Left colon (tissue), 2 donors: ENCODE results near the gene ATPAF1. TPM values are rescaled to one million over a fixed set of nuclear protein-coding genes. Genes with fewer than 3 reads are reported as not detected.
"Not testable (repeated sequence)": the region's sequence is repeated elsewhere in the genome, so short reads cannot be mapped to it uniquely, and the experiment has no call there.

ENCODE experiments used
- ATAC-seq: fragments of 200-7000 bp; cut with Tn5 transposase; one replicate; pipeline ENCODE4 v1.9.1; 2020; ENCODE audit warnings: mild to moderate bottlenecking, moderate library complexity
- DNase-seq, 2 donors: peaks; one replicate each; pipeline ENCODE4 v3.0.0-alpha.2; 2020
- intact Hi-C, 2 donors: fragments of 100-400 bp; cut with DNase I in 1 of 2; cut with micrococcal nuclease in 1 of 2; formaldehyde crosslinking; loops; one replicate each; pipeline versions ENCODE4 v1.11.2 to v1.14.0; 2022; cut with DNase I, micrococcal nuclease
- long read RNA-seq: library from polyadenylated mRNA; unstranded; transcript quantifications from one replicate; pipeline ENCODE4 v2.0.0, GENCODE V29; 2021
- total RNA-seq, 2 donors: library from RNA; stranded (reverse); fragmentation: NEBNext Ultra II Directional; extraction: Animal tissue kit (Norgen Biotek cat#: 25700); gene quantifications; one replicate each; pipeline ENCODE4 v1.2.1, GENCODE V29; 2021
- donor health status: DM: no; HTN: no; CAD: no.
- donor health status: DM: yes; HTN: yes; CAD: no.

Gene ATPAF1, protein sequence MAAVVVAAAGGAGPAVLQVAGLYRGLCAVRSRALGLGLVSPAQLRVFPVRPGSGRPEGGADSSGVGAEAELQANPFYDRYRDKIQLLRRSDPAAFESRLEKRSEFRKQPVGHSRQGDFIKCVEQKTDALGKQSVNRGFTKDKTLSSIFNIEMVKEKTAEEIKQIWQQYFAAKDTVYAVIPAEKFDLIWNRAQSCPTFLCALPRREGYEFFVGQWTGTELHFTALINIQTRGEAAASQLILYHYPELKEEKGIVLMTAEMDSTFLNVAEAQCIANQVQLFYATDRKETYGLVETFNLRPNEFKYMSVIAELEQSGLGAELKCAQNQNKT
- total RNA-seq = 10 to 100 TPM; 52.2 to 53.0 TPM
- long read RNA-seq, full-length matches to known transcripts = 142 of 155 reads
- long read RNA-seq, partial matches to known transcripts = 1 of 155 reads
- long read RNA-seq, other reads (novel, unspliced or antisense) = 12 of 155 reads

DNA sequence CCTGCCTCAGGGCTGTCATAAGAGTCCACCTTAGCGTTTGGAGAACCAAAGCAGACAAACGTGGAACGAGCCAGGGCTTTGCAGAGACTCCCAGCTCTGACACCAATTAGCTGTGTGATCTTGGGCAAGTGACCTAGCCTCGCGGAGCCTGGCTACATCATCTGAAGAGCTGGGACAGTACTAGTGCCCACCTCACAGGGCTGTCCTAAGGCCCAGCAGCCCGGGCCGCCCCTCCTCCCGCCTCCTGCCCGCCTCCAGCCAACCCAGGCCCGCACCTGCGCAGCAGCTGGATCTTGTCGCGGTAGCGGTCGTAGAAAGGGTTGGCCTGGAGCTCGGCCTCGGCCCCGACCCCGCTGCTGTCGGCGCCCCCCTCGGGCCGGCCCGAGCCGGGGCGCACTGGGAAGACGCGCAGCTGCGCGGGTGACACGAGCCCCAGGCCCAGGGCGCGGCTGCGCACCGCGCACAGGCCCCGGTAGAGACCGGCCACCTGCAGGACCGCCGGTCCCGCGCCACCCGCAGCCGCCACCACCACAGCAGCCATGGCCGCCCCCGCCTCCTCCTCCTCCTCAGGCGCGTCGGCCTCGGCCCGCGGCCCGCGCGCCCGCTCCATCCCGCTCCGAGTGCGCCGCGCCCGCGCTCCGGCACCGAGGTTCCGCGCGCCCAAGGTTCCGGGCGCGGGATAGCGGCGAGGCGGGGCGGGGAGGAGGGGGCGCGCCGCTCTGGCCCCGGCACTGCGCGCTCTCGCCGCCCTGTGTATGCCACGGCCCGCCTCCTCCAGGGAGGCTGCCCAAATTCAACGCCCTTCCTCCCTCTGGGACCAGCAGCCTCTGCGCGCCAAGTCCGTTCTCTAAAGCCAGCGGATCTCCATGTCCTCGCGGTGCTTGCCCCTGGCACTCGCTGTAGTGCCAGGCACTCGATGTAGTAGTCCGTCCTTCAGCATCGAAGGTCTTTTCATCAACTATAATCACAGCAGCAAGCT lies at the start of gene ATPAF1:
Gene ATPAF1, minus strand, starts transcription at position 583 of the 979 bp plus-strand sequence. Its CDS starts 42 bp downstream, at position 541.
- intact Hi-C loops = no loop called here
- DNase-seq (peak; percentile 72 to 80), ATAC-seq (peak; percentile 88)

DNA sequence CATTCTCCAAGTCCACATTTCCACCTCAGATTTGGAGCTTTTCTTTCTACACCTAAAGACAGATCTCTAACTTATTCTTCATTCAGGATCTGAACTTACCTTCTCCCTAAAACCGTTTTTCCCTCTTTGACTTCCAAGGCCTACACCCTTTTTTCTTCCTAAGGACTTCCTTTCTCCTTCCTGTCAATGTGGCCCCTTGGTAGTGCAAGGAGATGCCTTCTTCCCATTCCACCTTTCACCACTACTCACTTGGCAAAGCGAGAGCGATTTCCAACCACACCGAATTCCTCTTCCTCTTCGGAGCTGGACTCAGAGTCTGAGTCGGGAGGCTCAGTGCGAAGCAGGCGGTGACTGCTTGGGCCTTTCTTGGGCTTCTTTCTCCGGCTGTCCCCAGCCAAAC lies 49.5 kb upstream of the ATPAF1 start:
- DNase-seq (peak in 1 of 2 donors; percentile 14), ATAC-seq (no peak)
- intact Hi-C loops = no loop called here

DNA sequence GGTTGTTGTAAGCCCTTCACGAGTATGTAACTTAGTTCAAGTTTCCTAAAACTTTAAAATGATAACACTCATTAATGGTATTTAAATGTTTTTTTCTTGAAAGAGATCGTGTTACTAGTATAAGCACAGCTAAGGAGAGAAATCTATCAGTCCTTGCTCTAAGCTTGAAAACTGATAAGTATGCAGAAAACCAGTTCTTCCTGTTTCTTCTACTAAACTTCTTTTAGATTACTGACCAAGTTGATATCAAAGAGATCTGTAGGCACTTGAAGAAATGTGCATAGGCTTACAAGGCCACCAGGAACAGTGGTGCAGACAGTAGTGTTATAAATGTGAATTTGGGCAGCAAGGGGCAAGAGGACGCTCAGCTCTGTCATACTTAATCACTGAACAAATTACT lies 46.8 kb upstream of the ATPAF1 start:
- intact Hi-C loops = no loop called here
- ATAC-seq = no peak
- DNase-seq = no peak

DNA sequence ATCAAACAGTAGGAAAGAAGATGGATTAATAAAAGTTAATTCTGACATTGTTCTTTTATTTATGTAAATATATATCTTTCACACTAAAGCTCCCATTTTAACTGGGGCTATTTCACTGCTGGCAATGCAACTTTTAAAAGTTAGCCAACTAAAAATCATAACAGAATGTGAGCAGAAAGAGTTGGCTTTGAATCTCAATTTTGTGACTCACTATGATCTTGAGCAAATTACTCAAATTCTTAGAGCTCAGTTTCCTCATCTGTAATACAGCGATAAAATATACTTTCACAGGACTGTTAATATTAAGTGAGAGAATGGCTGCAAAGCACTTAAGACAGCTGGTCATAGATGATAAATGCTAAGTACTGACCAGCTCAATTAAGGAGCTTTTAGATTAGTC lies 40.0 kb upstream of the ATPAF1 start:
- intact Hi-C loops = no loop called here
- no peak for DNase-seq

DNA sequence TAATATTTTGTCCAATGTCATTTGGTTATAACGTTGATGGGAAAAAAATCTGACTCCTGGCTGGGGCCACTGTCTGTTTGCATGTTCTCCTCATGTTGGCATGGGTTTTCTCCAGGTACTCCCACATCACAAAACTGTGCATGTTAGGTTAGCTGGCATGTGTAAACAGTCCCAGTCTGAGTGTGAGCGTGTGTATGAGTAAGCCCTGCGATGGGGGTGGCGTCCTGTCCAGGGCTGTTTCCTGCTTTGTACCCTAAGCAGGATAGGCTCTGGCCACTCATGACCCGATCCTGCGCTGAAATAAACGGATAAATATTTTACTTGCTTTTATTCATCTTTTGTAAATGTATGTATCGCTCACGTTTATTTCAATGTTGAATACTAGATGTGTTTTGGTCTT lies 37.2 kb upstream of the ATPAF1 start:
- ATAC-seq (peak; percentile 59), DNase-seq (peak in 1 of 2 donors; percentile 54)
- intact Hi-C loops = no loop called here

More for the DNA sequence above, 40.0 kb upstream of the ATPAF1 start:
- ATAC-seq = no peak

DNA sequence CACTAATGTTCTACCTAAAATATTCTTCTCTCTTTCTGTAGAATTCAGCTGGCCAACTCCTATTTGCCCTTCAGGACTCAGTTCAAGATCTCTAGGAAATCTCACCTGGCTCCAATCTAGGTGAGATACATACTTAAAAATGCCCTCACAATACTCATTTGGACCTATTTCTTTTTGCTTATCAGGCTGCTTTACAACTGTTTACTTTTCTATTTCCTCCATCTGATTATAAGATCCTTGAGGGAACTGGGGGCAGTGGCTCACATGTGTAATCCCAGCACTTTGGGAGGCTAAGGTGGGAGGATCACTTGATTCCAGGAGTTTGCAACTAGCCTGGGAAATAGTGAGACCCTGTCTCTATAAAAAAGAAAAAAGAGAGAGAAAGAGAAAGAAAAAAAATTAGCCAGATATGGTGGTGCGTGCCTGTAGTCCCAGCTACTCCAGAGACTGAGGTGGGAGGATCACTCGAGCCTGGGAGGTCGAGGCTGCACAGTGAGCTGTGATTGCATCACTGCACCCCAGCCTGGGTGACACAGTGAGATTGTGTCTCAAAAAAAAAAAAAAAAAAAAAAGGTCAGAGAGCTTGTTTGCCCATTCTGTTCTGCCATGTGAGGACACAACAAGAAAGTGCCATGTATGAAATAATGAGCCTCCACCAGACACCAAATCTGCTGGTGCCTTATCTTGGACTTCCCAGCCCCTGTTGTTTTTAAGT lies 35.9 kb upstream of the ATPAF1 start:
- ATAC-seq = peak; percentile 78
- intact Hi-C loops = no loop called here
- DNase-seq = no peak

DNA sequence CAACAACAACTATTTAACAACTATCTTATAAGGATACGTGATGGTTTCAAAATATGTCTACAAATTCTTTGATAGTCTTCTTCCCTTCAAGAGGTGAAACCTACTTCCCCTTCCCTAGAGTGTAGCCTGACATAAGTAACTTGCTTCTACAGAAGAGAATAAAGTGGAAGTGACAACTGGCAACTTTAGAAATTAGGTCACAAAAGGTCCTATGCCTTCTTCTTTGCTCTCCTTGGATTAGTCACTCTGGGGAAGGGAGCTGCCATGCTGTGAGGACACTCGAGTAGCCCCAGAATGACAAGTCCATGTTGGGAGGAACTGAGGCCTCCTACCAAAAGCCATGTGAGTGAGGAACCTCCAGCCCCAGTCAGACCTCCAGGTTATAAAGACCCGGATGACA lies 31.5 kb upstream of the ATPAF1 start:
- no peak for ATAC-seq
- no peak for DNase-seq
- intact Hi-C loops = no loop called here

DNA sequence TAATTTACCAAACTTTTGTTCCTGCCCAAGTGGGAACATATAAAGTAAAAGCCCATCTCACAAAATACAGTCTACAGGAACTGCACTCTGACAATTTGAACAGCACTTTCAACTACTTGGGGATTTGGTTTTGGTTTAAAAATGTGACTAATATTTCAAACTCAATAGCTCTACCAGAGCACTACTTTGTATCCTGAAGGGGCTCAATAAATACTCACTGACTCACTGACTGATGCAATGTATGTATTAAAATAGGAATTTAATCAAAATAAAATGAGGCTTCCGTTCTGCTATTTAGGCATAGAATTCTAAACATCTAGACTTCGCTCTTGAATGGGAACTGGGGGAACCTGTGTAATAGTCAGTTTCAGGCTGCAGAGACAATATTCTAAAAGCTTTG lies 28.9 kb upstream of the ATPAF1 start:
- intact Hi-C loops = no loop called here
- no peak for DNase-seq
- ATAC-seq = no peak

DNA sequence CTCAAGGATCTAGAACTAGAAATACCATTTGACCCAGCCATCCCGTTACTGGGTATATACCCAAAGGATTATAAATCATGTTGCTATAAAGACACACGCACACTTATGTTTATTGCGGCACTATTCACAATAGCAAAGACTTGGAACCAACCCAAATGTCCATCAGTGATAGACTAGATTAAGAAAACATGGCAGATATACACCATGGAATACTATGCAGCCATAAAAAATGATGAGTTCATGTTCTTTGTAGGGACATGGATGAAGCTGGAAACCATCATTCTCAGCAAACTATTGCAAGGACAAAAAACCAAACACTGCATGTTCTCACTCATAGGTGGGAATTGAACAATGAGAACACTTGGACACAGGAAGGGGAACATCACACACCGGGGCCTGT lies 26.5 kb upstream of the ATPAF1 start:
- DNase-seq, intact Hi-C loops: not testable (repeated sequence)

DNA sequence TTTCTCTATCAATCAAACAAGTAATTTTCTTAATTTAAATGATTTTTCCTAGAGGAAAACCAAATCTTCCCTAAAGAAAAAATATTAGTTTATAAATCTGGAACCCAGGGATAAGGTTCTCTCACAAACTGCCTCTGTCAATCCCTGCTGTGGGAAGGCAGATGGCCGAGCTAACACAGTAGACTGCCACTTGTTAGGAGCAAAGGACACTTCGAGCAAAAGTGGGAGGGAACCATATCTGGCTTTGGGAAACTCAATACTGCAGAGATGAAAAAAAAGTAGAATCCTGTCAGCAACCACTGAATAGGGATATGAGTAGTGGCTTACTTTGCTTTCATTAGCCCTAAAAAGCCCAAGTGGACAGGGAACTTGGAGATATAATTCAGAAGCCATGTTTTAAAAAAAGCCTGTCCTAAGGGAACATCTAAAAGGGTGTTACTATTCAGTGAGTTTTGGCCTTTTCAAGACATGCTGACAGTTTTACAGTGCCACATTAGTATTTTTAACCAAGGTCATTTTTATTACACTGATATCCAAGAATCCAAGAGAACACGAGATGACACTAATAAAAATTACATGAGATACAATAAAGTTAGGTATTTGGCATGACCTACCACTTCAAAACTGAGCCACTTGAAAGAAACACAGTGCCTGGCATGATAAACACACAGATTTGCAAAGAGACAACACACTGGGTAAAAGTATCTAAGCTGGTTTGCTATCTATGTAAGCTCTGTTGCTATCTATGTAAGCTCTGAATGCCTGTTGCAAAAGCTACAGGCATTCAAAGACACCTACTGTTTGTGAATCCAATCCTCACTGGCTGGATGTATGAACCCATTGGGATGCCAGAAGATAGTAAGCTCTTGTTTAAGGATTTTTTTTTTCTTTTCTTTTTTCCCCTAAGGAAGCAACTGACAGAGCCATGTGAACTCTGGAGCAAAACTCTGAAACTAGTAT lies 24.9 kb upstream of the ATPAF1 start:
- no peak for DNase-seq
- peak; percentile 72 for ATAC-seq
- intact Hi-C loops = no loop called here

More for the DNA sequence above, 26.5 kb upstream of the ATPAF1 start:
- ATAC-seq = not testable (repeated sequence)

DNA sequence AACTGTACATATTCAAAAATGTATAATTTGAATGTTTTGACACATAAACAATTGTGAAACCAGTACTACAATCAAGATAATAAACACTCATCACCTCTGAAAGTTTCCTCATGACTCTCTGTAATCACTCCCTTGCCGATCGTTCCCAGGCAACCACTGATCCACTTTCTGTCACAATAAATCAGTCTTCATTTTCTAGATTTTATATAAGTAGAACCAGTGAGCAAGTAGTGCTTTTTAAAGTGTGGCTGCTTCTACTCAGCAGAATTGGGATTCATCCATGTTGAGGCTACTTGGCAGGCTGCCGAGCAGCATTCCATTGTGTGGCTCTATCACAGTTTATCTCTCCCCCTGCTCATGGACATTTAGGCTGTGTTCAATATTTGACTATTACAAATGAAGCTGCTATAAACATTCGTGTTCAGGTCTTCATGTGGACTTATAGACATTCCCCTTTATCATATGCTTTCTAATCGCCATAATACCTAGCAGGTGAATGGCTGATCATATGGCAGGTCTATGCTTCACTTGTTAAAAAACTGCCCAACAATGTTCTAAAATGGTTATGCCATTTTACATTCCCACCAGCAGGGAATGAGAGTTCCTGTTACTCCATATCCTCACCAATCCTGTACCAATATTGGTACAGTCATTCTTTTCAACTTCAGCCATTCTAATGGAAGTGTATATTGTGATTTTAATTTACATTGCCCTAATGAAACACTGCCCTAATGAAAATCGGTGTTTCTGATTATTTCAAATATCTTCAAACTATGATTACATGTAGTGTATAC lies 24.0 kb upstream of the ATPAF1 start:
- ATAC-seq (peak; percentile 50), DNase-seq (peak in 1 of 2 donors; percentile 27)

DNA sequence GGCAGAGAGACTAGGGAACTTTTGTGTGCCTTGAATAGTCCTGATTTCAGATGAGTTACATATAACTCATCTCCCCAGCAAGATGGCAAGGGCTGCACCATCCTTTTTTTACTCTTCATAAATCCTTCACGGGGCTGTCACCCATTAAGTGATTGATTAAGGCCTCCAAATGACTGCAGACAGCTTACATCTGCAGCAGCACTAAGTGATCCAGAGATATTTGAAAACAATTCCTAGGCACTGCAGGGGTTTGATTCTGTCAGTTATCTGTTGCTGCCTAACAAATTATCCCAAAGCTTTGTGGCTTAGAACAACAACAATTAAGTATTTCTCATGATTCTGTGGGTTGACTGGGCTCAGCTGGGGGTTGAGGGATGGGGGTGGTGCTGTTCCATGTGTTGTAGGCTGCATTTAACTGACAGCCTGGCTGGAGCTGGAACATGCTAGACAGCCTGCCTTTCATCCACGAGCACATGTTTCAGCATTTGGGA lies 22.8 kb upstream of the ATPAF1 start:
- ATAC-seq = no peak
- DNase-seq = no peak
- intact Hi-C loops = no loop called here

More for the DNA sequence above, 24.0 kb upstream of the ATPAF1 start:
- intact Hi-C loops = no loop called here

DNA sequence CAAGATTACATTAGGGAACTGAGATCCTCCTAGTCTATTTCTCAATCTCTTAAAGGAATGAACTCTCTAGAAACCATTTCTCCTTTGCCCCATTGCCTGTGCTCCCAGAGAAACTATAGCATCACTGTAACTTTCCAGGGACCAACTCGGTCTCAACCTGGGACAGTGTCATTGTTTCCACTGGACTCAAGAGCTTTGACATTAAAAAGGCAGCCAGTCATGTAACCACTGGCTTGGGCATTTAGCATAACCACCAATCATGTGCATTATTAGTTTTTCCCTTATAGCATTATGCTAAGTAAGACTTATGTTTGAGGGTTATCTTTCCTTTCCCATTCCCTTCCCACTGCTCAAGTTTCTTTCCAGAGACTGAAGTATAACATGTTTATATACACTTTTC lies 21.7 kb upstream of the ATPAF1 start:
- intact Hi-C loops = no loop called here
- ATAC-seq (no peak), DNase-seq (no peak)

DNA sequence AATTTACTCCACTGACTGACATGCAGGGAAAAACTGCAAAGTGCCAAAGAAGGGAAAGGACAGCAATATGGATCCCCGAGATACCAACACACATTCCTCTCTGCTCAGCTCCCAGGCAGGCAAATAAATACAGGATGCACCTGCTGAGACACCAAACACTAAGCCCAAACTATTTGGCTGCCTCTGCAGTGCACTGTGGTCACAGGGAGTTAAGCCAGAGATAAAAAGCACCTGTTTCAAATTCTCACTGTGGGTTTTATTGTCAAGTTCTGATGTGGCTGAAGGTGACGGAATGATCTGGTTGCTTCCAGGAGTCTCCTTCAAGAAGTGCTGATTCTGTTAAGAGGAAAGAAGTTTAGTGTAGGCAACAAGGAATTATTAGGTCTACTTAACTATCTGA lies 21.2 kb upstream of the ATPAF1 start:
- ATAC-seq = no peak
- intact Hi-C loops = no loop called here
- no peak for DNase-seq

DNA sequence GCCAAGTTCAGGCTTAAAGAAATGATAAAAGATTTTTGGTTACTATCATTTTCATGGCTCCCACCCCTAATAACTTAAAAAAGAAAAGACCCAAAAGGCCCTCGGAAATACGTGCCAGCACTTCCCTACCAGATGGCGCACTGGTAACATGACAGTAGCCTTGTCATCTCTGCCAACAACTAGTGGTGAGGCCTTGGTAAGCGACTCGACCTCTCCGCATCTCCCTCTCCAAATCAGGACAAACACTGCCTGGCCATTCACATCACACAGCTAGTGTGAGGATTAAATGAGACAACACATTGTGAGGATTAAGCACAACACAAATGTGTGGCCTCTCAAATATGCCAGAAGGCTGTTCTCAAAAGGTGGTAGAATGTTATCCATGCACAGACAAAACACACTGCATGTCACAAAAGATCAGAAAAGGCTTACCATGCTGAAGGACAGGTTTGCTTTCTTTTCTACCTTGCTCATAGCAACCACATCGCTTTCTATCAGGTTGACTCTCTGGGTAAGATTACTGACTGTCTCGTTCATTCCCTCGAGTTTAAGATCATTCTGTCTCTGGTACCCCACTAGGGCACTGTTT lies 19.9 kb upstream of the ATPAF1 start:
- intact Hi-C loops = no loop called here
- ATAC-seq (no peak), DNase-seq (no peak)

DNA sequence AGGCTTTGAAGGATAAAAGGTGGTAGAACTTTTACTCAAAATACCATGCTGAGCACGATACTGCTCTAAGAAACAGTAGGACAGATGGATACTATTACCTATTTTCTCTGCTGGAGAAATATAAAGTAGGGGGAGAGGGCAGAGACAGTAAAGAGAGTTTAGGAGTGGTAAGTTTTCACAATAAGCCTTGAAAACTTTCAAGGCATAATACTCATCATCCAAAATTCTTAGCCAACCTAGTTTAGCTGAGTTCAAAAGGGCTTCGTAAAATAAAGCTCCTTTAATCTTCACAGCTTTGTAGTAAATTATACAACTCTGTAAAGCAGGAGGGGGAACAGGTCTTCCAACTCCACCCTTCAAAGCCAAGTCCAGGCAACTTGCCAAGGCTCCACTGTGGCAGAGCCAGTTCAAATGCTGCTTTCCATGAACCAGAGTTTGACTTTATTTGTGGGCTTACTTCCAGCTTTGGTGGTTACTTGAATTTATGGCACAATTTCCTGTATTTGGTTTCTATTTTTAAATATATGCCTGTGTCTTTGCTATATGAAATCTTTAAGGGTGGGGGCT lies 19.0 kb upstream of the ATPAF1 start:
- intact Hi-C loops = no loop called here
- ATAC-seq = peak; percentile 95
- DNase-seq = peak; percentile 95 to 96
